Keratinocyte (primary cell): ENCODE data around the gene ARHGEF18. TPM values are rescaled to one million over a fixed set of nuclear protein-coding genes. Genes with fewer than 3 reads are reported as not detected.

Experiments used
- DNase-seq: peaks from one replicate; pipeline ENCODE4 v3.0.0-alpha.2; 2011; ENCODE audit warnings: low read depth, missing footprints, low spot score
- FAIRE-seq: peaks from 2 replicates; lab custom pipeline; 2011; peaks lifted over from hg19 to GRCh38; lab: Jason Lieb, UNC
- H2AFZ ChIP-seq: 2 replicates; pipeline ENCODE4 v1.6.0; 2012; ENCODE audit warnings: low read length, control low read depth, inconsistent platforms; ENCODE audit not compliant: control insufficient read depth
- H3K27ac ChIP-seq: 2 replicates; pipeline ENCODE4 v1.5.1; 2011; ENCODE audit warnings: low read length; ENCODE audit not compliant: control insufficient read depth, insufficient read depth
- H3K27me3 ChIP-seq: 3 replicates; pipeline ENCODE4 v1.6.0; 2011; ENCODE audit warnings: low read length; ENCODE audit not compliant: control insufficient read depth, insufficient read depth; ENCODE audit errors: extremely low read depth
- H3K36me3 ChIP-seq, 2 experiments: 2 replicates in 1 of 2; 3 replicates in 1 of 2; pipeline ENCODE4 v1.5.1; 2011; ENCODE audit warnings: low read length in 2 of 2, mild to moderate bottlenecking in 1 of 2; ENCODE audit not compliant: control insufficient read depth in 2 of 2, insufficient read depth in 2 of 2; ENCODE audit errors: extremely low read depth in 1 of 2
- H3K4me1 ChIP-seq: 3 replicates; pipeline ENCODE4 v1.5.1; 2011; ENCODE audit warnings: low read length; ENCODE audit not compliant: control insufficient read depth, insufficient read depth; ENCODE audit errors: extremely low read depth
- H3K4me2 ChIP-seq: 3 replicates; pipeline ENCODE4 v1.6.0; 2011; ENCODE audit warnings: low read depth, low read length; ENCODE audit not compliant: control insufficient read depth, insufficient read depth; ENCODE audit errors: extremely low read depth
- H3K4me3 ChIP-seq, 3 experiments: fragments of 200-600 bp in 1 of 3; sonication (generic) in 1 of 3; 2 replicates in 2 of 3; 3 replicates in 1 of 3; pipeline ENCODE4 v1.5.1; 2011 to 2016; ENCODE audit warnings: low read length in 3 of 3, mild to moderate bottlenecking in 3 of 3, control low read depth in 2 of 3, inconsistent platforms in 1 of 3, low read depth in 1 of 3, mixed read lengths in 1 of 3, mixed run types in 1 of 3, moderate library complexity in 1 of 3; ENCODE audit not compliant: control insufficient read depth in 2 of 3, insufficient read depth in 2 of 3; ENCODE audit errors: extremely low read depth in 1 of 3
- H3K79me2 ChIP-seq: 2 replicates; pipeline ENCODE4 v1.6.0; 2012; ENCODE audit warnings: low read length; ENCODE audit not compliant: control insufficient read depth, insufficient read depth
- H3K9ac ChIP-seq: 3 replicates; pipeline ENCODE4 v1.6.0; 2011; ENCODE audit warnings: low read length; ENCODE audit not compliant: control insufficient read depth, insufficient read depth; ENCODE audit errors: extremely low read depth
- H3K9me1 ChIP-seq: 3 replicates; pipeline ENCODE4 v1.6.0; 2011; ENCODE audit warnings: low read length; ENCODE audit not compliant: control insufficient read depth, insufficient read depth; ENCODE audit errors: extremely low read depth
- H3K9me3 ChIP-seq: 2 replicates; pipeline ENCODE4 v1.5.1; 2012; ENCODE audit warnings: low read depth, low read length; ENCODE audit not compliant: control insufficient read depth
- H4K20me1 ChIP-seq: 3 replicates; pipeline ENCODE4 v1.6.0; 2011; ENCODE audit warnings: low read length; ENCODE audit not compliant: control insufficient read depth, insufficient read depth; ENCODE audit errors: extremely low read depth
- EZH2 ChIP-seq: IDR thresholded peaks from one replicate; pipeline ENCODE4 v1.6.1; 2012; ENCODE audit warnings: inconsistent platforms, mild to moderate bottlenecking, low read length, moderate library complexity
- dilution Hi-C: fragments of 300-500 bp; cut with MboI; formaldehyde crosslinking; loops from one replicate; pipeline ENCODE4 v1.7.0; 2020; ENCODE audit warnings: low sequenced_read_pairs; ENCODE audit not compliant: extremely low pct_ligation_motif_present
- polyA plus RNA-seq, 5 experiments: library from polyadenylated mRNA; depleted of rRNA in 3 of 5; stranded (reverse) in 3 of 5; stranded (forward) in 1 of 5; unstranded in 1 of 5; fragments of >200 nt; gene quantifications; 1 replicate in 1 of 5; 2 replicates in 3 of 5; 3 replicates in 1 of 5; pipeline versions ENCODE4 v1.2.1 to v1.2.3, GENCODE V29; 2011 to 2012; ENCODE audit warnings: missing spikeins in 2 of 5, low read depth in 1 of 5, low replicate concordance in 1 of 5
- TF ChIP-seq, protein P1 (sequence below), 3 experiments: IDR thresholded peaks in 1 of 3; conservative IDR thresholded peaks in 1 of 3; optimal IDR thresholded peaks in 1 of 3; 2 replicates in 2 of 3; 3 replicates in 1 of 3; pipeline versions ENCODE3 to v1.5.1; 2011; ENCODE audit warnings: low read length in 3 of 3, mild to moderate bottlenecking in 3 of 3, moderate library complexity in 2 of 3, control low read depth in 1 of 3, inconsistent platforms in 1 of 3; ENCODE audit not compliant: insufficient read depth in 2 of 3; ENCODE audit errors: extremely low read depth in 1 of 3

ARHGEF18 gene
- polyA plus RNA-seq, 1 donor (not counting 4 experiments of a cell fraction or from before 2014, with no cell fraction given), result 7.9 TPM

DNA sequence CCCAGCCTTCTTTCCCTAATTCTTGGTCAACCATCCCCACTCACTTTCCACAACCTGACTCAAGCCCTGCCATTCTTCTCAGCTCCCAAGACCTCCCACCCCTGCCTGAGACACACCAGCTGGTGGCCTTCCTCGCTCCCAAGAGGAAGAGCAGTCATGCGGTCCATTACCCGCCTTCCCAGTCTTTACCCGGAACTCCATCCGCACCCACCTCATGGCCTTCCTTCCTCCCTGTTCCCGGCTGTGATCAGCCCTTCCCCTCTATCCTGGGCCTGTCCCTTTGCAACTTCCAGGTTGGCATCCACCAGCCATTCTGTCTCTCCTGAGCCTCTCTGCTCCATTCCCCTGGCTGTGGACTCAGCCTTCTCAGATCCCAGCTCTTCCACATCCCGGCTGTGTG, 35.9 kb upstream of the ARHGEF18 start:
- Histone ChIP-seq H3K4me1 (no peaks in the 10 kb centered on the region), H3K9me1 (no peaks in the 10 kb centered on the region), H3K4me3 (no peak overlapping the region), H3K9me3 (no peaks in the 10 kb centered on the region), H3K9ac (no peak overlapping the region), H4K20me1 (no peaks in the 10 kb centered on the region), H2AFZ (no peak overlapping the region), H3K36me3 (no peaks in the 10 kb centered on the region), H3K27ac (no peak overlapping the region), H3K27me3 (no peaks in the 10 kb centered on the region), H3K79me2 (no peaks in the 10 kb centered on the region), H3K4me2 (no peak overlapping the region)
- TF ChIP-seq, protein P1, sequence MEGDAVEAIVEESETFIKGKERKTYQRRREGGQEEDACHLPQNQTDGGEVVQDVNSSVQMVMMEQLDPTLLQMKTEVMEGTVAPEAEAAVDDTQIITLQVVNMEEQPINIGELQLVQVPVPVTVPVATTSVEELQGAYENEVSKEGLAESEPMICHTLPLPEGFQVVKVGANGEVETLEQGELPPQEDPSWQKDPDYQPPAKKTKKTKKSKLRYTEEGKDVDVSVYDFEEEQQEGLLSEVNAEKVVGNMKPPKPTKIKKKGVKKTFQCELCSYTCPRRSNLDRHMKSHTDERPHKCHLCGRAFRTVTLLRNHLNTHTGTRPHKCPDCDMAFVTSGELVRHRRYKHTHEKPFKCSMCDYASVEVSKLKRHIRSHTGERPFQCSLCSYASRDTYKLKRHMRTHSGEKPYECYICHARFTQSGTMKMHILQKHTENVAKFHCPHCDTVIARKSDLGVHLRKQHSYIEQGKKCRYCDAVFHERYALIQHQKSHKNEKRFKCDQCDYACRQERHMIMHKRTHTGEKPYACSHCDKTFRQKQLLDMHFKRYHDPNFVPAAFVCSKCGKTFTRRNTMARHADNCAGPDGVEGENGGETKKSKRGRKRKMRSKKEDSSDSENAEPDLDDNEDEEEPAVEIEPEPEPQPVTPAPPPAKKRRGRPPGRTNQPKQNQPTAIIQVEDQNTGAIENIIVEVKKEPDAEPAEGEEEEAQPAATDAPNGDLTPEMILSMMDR (optimal IDR thresholded peaks at IDR 0.05 in 1 of 3, IDR thresholded peaks at IDR 0.05 in 1 of 3, conservative IDR thresholded peaks at IDR 0.05 in 1 of 3; ENCODE audit: extremely low read depth in 1 of 3, insufficient read depth in 2 of 3, low read length in 3 of 3), result no peak
- no peak for TF ChIP-seq EZH2
- FAIRE-seq (no peak), DNase-seq (no peak)
- dilution Hi-C loops, result no loop called here

DNA sequence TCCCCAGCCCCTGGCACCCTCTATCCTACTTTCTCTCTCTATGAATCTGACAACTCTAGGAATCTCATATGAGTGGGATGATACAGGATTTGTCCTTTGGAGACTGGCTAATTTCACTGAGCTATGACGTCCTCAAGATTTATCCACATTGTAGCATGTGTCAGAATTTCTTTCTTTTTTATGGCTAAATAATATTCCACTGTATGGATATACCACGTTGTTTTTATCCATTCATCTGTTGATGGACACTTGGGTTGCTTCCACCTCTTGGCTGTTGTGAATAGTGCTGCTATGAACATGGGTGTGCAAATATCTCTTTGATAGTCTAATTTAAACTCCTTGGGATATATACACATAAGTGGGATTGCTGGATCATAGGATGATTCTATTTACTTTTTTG, 30.6 kb upstream of the ARHGEF18 start:
- Histone ChIP-seq H4K20me1 (no peaks in the 10 kb centered on the region), H3K4me3 (no peak overlapping the region), H3K27ac (no peak overlapping the region), H3K9ac (no peak overlapping the region), H3K4me1 (no peaks in the 10 kb centered on the region), H3K9me3 (no peaks in the 10 kb centered on the region), H3K79me2 (no peaks in the 10 kb centered on the region), H3K27me3 (no peaks in the 10 kb centered on the region), H3K36me3 (no peaks in the 10 kb centered on the region), H2AFZ (no peak overlapping the region), H3K9me1 (no peaks in the 10 kb centered on the region), H3K4me2 (no peak overlapping the region)
- FAIRE-seq (no peak), DNase-seq (no peak)
- TF ChIP-seq EZH2, result no peak
- TF ChIP-seq, protein P1 (optimal IDR thresholded peaks at IDR 0.05 in 1 of 3, IDR thresholded peaks at IDR 0.05 in 1 of 3, conservative IDR thresholded peaks at IDR 0.05 in 1 of 3; ENCODE audit: extremely low read depth in 1 of 3, insufficient read depth in 2 of 3, low read length in 3 of 3), result no peak
- dilution Hi-C loops, result no loop called here
